Esophagus muscularis mucosa (tissue), 4 donors: Measurements from ENCODE around the gene RAD51B.

ENCODE experiments used
- CTCF ChIP-seq, 3 experiments: fragments of 200-600 bp in 2 of 3; fragments of 450-650 bp in 1 of 3; sonication (generic) in 2 of 3; IDR thresholded peaks; one replicate each; pipeline ENCODE4 v1.5.1; 2017 to 2019; ENCODE audit warnings: antibody characterized with exemption in 3 of 3, mild to moderate bottlenecking in 2 of 3, moderate library complexity in 1 of 3
- EP300 ChIP-seq: sonication (generic); formaldehyde crosslinking; IDR thresholded peaks from one replicate; pipeline ENCODE4 v1.6.1; 2017; ENCODE audit warnings: antibody characterized with exemption
- POLR2A ChIP-seq: fragments of 450-650 bp; IDR thresholded peaks from one replicate; pipeline ENCODE4 v1.6.1; 2017; ENCODE audit warnings: antibody characterized with exemption, moderate library complexity, mild to moderate bottlenecking, low read depth
- POLR2AphosphoS5 ChIP-seq, 2 donors: sonication (generic); formaldehyde crosslinking; IDR thresholded peaks; one replicate each; pipeline ENCODE4 v1.6.1; 2017; ENCODE audit warnings: antibody characterized with exemption in 2 of 2

GRCh38 chr14:68168460-68169109 is 349.0 kb downstream of the RAD51B start:
- TF ChIP-seq CTCF (IDR thresholded peaks at IDR 0.05), result no peak
- no peak for TF ChIP-seq POLR2A
- TF ChIP-seq EP300, result no peak
- no peak for TF ChIP-seq POLR2AphosphoS5 (IDR thresholded peaks at IDR 0.05)
